Measurements from ENCODE around the gene ZNF564.

- TF ChIP-seq CTCF (IDR thresholded peaks at IDR 0.05) (no peak), POLR2A (IDR thresholded peaks at IDR 0.05) (no peak)
These were observed 72.9 kb downstream of the ZNF564 start for GRCh38 chr19:12478234-12478941.

All from gastroesophageal sphincter (tissue), 3 donors.